CD4-positive, CD25-positive, alpha-beta regulatory T cell (primary cell): ENCODE data around the gene ABHD17A. TPM values are rescaled to one million over a fixed set of nuclear protein-coding genes. Genes with fewer than 3 reads are reported as not detected.
A peak's percentile ranks its signal among the peaks of the same experiment; 100 is the strongest.

Source experiments
- ATAC-seq, 2 donors: fragments of 150-1000 bp; cut with Tn5 transposase; one replicate each; pipeline ENCODE4 v1.10.0; 2021; ENCODE audit warnings: low read depth in 2 of 2, moderate number of reproducible peaks in 2 of 2, moderate library complexity in 1 of 2
- DNase-seq, 3 donors: peaks; one replicate each; pipeline versions ENCODE4 v3.0.0 to v3.0.0-alpha.2; 2012 to 2022; ENCODE audit warnings: mixed read lengths in 1 of 3
- H3K27ac ChIP-seq: one replicate; pipeline ENCODE4 v1.7.0; 2013; ENCODE audit warnings: mild to moderate bottlenecking, low read length; ENCODE audit not compliant: insufficient read depth, poor library complexity, severe bottlenecking
- H3K27me3 ChIP-seq: one replicate; pipeline ENCODE4 v1.7.0; 2013; ENCODE audit warnings: low read length; ENCODE audit not compliant: control insufficient read depth, insufficient read depth
- H3K36me3 ChIP-seq: one replicate; pipeline ENCODE4 v1.7.0; 2013; ENCODE audit warnings: mild to moderate bottlenecking, low read length, moderate library complexity; ENCODE audit not compliant: control insufficient read depth, insufficient read depth
- H3K4me1 ChIP-seq: 2 replicates; pipeline ENCODE4 v1.7.0; 2013; ENCODE audit warnings: mild to moderate bottlenecking, low read length; ENCODE audit not compliant: insufficient read depth, control insufficient read depth, poor library complexity, severe bottlenecking
- H3K4me3 ChIP-seq: one replicate; pipeline ENCODE4 v1.7.0; 2013; ENCODE audit warnings: low read depth, mild to moderate bottlenecking, low read length, moderate library complexity
- H3K9me3 ChIP-seq, 2 experiments: 1 replicate in 1 of 2; 2 replicates in 1 of 2; pipeline ENCODE4 v1.7.0; 2013; ENCODE audit warnings: low read length in 2 of 2, mild to moderate bottlenecking in 1 of 2, moderate library complexity in 1 of 2; ENCODE audit not compliant: control insufficient read depth in 2 of 2
- H3K27ac Mint-ChIP-seq, 3 donors: one replicate each; pipeline ENCODE4 v1.8.0; 2020 to 2022; ENCODE audit warnings: mild to moderate bottlenecking in 3 of 3, mixed read lengths in 3 of 3, moderate library complexity in 2 of 3
- H3K27me3 Mint-ChIP-seq: one replicate; pipeline ENCODE4 v1.8.0; 2022; ENCODE audit warnings: mild to moderate bottlenecking, mixed read lengths
- H3K36me3 Mint-ChIP-seq: one replicate; pipeline ENCODE4 v1.8.0; 2020; ENCODE audit warnings: mixed read lengths
- H3K4me1 Mint-ChIP-seq, 4 donors: one replicate each; pipeline ENCODE4 v1.8.0; 2020 to 2022; ENCODE audit warnings: mixed read lengths in 4 of 4, mild to moderate bottlenecking in 1 of 4
- H3K4me3 Mint-ChIP-seq, 4 donors: one replicate each; pipeline ENCODE4 v1.8.0; 2020 to 2022; ENCODE audit warnings: mild to moderate bottlenecking in 4 of 4, mixed read lengths in 4 of 4, moderate library complexity in 3 of 4
- H3K9me3 Mint-ChIP-seq, 7 donors: one replicate each; pipeline ENCODE4 v1.8.0; 2020 to 2022; ENCODE audit warnings: mixed read lengths in 7 of 7, mild to moderate bottlenecking in 3 of 7, moderate library complexity in 2 of 7
- polyA plus RNA-seq, 4 donors: library from polyadenylated mRNA; unstranded; fragments of 300-500 nt; fragmentation: Illumina TruSeq; gene quantifications; one replicate each; pipeline ENCODE4 v1.2.3, GENCODE V29; 2021
- total RNA-seq: library from RNA; stranded (reverse); gene quantifications from one replicate; pipeline ENCODE4 v1.2.3, GENCODE V29; 2022

Gene ABHD17A
- total and polyA plus RNA-seq, 5 donors from 2014 or later = 139 to 202 (median 152) TPM

DNA sequence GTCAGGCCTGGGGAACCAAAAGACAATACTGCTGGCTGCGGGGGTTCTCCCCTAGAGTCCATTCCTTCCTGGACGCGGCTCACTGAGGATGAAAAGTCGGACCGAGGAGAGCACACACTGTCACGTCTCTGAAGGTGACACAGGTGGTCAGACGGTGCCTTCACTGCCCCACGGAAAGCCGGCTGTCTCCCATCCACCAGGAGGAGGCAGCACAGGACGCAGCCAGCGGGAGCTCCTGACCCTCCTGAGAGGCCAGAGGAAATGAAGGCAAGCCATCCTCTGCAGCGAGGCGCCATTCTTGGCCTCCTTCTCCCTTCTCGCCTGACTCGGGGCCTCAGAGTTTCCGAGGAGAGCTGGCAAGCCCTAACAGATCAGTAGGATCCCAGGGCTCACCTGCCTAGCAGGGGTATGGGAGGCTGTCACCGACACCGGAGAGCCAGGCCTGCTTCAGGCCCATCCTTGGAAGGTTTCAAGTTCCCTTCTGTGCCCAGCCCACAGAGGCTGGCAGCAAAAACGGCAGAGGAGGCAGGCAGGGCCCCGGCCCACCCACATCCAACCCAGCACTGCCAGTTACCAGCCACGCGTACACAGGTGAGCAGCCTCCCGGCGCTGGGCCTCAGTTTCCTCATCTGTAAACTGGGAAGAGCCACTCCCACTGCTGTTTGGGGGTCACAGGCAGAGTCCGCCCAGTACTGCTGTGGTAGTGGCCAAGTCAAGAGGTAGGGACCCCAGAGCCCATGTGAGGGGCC, 41.5 kb downstream of the ABHD17A start:
- peaks cover 0 to 2% (median 0%) of the 10 kb centered on the region in 7 donors for H3K9me3 Mint-ChIP-seq
- DNase-seq = no peak
- Histone ChIP-seq H3K27me3 (no peaks in the 10 kb centered on the region), H3K4me3 (no peak overlapping the region), H3K4me1 (peaks cover 67% of the 10 kb centered on the region), H3K36me3 (peaks cover 6% of the 10 kb centered on the region), H3K27ac (no peak overlapping the region), H3K9me3 (no peaks in the 10 kb centered on the region)
- no peak overlapping the region for H3K27ac Mint-ChIP-seq
- ATAC-seq = no peak
- H3K4me3 Mint-ChIP-seq = peak overlapping the region in 2 of 4 donors; percentile 22 to 41
- peaks cover 3% of the 10 kb centered on the region for H3K27me3 Mint-ChIP-seq
- peaks cover 0 to 73% (median 19%) of the 10 kb centered on the region in 4 donors for H3K4me1 Mint-ChIP-seq
- peaks cover 6% of the 10 kb centered on the region for H3K36me3 Mint-ChIP-seq

DNA sequence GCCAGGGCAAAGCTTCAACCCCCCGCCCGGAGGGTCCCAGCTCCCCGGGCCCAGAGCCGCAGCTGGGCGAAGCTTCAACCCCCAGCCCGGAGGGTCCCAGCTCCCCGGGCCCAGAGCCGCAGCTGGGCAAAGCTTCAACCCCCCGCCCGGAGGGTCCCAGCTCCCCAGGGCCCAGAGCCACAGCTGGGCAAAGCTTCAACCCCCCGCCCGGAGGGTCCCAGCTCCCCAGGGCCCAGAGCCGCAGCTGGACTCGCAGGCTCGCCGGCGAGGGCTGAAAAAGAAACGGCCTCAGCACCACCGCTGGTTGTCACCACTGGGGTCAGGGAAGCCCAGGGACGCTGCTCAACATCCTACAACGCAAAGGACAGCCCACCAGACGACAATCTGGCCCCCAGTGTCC, 42.2 kb downstream of the ABHD17A start:
- peaks cover 65% of the 10 kb centered on the region for H3K4me1 ChIP-seq
- Mint-ChIP-seq H3K9me3 (peaks cover 0 to 2% (median 0%) of the 10 kb centered on the region in 7 donors), H3K27ac (no peak overlapping the region), H3K36me3 (peaks cover 6% of the 10 kb centered on the region), H3K4me1 (peaks cover 0 to 75% (median 19%) of the 10 kb centered on the region in 4 donors), H3K27me3 (no peaks in the 10 kb centered on the region), H3K4me3 (peak overlapping the region in 1 of 4 donors; percentile 22)
- H3K27me3 ChIP-seq = no peaks in the 10 kb centered on the region
- no peak for DNase-seq
- peaks cover 6% of the 10 kb centered on the region for H3K36me3 ChIP-seq
- H3K27ac ChIP-seq = no peak overlapping the region
- no peak for ATAC-seq
- no peaks in the 10 kb centered on the region for H3K9me3 ChIP-seq
- H3K4me3 ChIP-seq = no peak overlapping the region

DNA sequence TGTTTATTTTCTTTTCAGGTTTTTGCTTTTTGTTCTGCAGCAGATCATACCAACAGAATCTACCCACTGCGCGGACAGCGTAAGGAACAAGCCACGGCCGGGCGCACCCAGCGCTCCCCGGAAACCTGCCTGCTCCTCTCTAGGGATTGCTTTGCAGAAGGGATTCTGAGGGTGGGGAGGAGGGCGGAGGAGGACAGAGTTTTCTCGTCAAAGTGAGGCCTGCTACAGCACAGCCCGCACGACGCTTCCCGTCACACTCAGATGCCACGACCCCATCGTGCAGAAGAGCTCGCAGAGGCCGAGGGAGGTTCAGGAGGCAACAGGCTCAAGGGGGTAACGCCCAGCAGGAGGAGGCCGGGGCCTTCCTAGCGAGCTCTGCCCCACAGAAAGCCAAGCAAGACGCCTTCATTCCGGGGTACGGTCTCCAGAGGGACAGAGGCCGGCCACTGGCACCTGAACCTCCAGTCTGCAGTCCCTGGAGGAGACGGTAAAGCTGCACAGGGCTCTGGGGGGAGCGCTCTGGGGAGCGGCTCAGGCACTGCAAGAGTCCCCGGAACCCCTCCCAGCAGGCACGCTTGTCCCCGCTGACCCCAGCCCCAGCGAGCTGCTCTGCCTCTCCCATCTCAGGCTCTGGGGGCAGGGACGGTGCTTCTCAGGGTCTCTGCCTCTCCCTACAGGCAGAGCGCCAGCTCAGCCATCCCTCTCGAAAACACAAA, 43.9 kb downstream of the ABHD17A start:
- Mint-ChIP-seq H3K4me1 (peaks cover 0 to 73% (median 14%) of the 10 kb centered on the region in 4 donors), H3K36me3 (peaks cover 6% of the 10 kb centered on the region), H3K27ac (peak overlapping the region; percentile 36 to 56 (median 38)), H3K4me3 (peak overlapping the region in 2 of 4 donors; percentile 52 to 61), H3K9me3 (peaks cover 0 to 2% (median 0%) of the 10 kb centered on the region in 7 donors), H3K27me3 (no peaks in the 10 kb centered on the region)
- Histone ChIP-seq H3K36me3 (peaks cover 6% of the 10 kb centered on the region), H3K4me3 (no peak overlapping the region), H3K9me3 (no peaks in the 10 kb centered on the region), H3K27ac (no peak overlapping the region), H3K4me1 (peaks cover 62% of the 10 kb centered on the region), H3K27me3 (no peaks in the 10 kb centered on the region)
- DNase-seq (no peak), ATAC-seq (no peak)

DNA sequence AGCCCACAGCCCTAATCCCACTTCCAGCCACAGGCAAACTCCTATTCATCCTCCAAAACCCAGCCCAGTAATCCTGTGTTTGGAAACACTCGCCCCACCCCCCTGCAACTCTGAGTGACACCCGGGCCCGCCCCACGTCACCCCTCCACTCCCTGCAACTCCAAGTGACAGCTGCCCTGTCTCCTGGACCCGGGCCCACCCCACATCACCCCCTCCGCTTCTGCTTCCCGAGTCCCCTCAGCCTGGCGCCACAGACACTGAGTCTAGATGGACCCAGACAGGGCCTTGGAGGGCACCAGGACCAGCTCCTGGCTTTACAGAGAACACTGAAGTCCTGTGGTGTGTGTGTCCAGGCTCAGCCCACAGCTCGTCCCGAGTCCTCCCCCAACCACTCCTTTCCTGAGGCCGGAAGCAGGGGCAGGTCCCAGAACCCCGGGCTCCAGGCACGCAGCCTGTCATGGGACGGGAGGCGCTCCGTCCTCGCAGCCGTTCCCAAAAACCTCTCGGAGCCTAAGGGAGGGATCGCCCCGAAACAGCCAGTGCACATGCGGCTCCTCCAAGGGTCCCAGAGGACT, 44.7 kb downstream of the ABHD17A start:
- peaks cover 0 to 70% (median 7%) of the 10 kb centered on the region in 4 donors for H3K4me1 Mint-ChIP-seq
- H3K27me3 ChIP-seq = no peaks in the 10 kb centered on the region
- no peak overlapping the region for H3K4me3 ChIP-seq
- DNase-seq (no peak), ATAC-seq (no peak)
- peak overlapping the region in 2 of 3 donors; percentile 56 to 77 for H3K27ac Mint-ChIP-seq
- H3K9me3 ChIP-seq = no peaks in the 10 kb centered on the region
- no peaks in the 10 kb centered on the region for H3K36me3 Mint-ChIP-seq
- H3K27ac ChIP-seq = no peak overlapping the region
- peaks cover 6% of the 10 kb centered on the region for H3K36me3 ChIP-seq
- peak overlapping the region in 2 of 4 donors; percentile 8 to 61 for H3K4me3 Mint-ChIP-seq
- no peaks in the 10 kb centered on the region for H3K27me3 Mint-ChIP-seq
- peaks cover 60% of the 10 kb centered on the region for H3K4me1 ChIP-seq
- H3K9me3 Mint-ChIP-seq = peaks cover 0 to 2% (median 0%) of the 10 kb centered on the region in 7 donors

DNA sequence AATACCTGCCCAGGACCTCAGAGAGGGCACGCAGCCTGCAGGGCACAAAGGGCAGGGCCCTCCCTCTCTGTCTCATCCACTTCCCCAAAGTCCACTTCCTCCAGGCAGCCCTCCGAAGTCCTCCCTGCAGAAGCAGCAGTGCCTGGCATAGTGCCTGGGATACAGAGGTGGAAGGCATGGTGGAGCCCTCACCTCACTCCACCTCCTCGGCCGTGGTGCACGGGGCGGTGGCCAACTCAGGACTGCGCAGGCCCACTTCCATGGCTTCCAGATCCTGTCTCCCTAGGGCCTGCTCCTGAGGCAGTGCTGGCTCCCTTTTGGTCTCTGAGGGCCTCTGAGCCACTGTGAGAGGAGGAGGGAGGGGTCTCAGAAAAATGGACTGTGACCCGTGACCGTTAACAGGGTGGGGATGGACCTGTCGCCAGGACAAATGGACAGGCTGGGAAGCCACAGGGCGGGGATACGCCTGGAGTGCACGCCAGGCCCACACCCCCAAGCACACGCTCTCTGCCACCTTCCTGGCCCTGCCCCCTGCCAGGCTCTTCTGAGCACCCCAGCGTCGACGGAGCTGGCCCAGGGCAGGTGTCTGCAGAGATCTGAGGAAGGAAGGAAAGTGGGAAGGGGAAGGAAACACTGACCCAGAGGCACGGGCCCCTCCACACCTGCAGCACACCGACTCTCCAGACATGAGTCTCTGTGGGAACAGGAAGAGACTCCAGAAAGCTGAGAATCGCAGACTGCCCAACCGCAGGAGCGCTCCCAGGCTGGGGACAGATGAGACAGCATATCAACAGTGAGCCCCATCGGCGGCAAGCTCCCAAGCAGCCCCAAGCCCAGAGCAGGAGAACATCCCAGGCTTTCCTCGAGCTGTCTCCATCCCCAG, 45.4 kb downstream of the ABHD17A start:
- Mint-ChIP-seq H3K9me3 (peaks cover 0 to 2% (median 0%) of the 10 kb centered on the region in 7 donors), H3K4me1 (peaks cover 0 to 65% (median 7%) of the 10 kb centered on the region in 4 donors), H3K36me3 (no peaks in the 10 kb centered on the region), H3K27me3 (no peaks in the 10 kb centered on the region), H3K27ac (peak overlapping the region in 2 of 3 donors; percentile 46 to 77), H3K4me3 (peak overlapping the region in 2 of 4 donors; percentile 8 to 35)
- H3K4me3 ChIP-seq = no peak overlapping the region
- H3K27ac ChIP-seq = no peak overlapping the region
- H3K27me3 ChIP-seq = no peaks in the 10 kb centered on the region
- DNase-seq (no peak), ATAC-seq (no peak)
- H3K4me1 ChIP-seq = peaks cover 54% of the 10 kb centered on the region
- no peaks in the 10 kb centered on the region for H3K9me3 ChIP-seq
- H3K36me3 ChIP-seq = no peaks in the 10 kb centered on the region

DNA sequence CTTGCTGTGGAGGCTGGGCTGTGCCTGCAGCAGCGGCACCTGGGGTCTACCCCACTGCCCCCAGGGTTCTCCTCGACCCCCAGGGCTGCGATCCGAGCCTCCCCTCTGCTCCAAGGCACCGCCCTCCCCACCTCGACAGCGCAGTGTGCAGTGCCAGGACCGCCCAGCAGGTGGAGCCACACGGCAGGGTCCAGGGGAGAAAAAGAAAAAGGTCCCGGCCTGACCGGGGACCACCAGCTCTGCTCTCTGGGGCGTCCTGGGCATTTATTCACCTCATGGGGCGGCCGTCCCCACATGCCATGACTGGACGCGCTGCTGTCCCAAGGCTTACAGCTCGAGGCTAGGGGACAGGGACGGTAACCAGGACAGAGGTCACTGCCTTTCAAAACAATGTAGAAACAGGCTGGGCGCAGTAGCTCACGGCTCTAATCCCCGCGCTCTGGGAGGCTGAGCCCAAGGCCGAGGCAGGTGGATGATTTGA, 47.6 kb downstream of the ABHD17A start:
- no peaks in the 10 kb centered on the region for H3K27me3 Mint-ChIP-seq
- peaks cover 0 to under 1% (median 0%) of the 10 kb centered on the region in 7 donors for H3K9me3 Mint-ChIP-seq
- ATAC-seq (peak; percentile 39 to 55), DNase-seq (peak; percentile 37 to 49 (median 41))
- no peak overlapping the region for H3K27ac Mint-ChIP-seq
- peaks cover 3% of the 10 kb centered on the region for H3K36me3 ChIP-seq
- peaks cover 32% of the 10 kb centered on the region for H3K4me1 ChIP-seq
- no peaks in the 10 kb centered on the region for H3K27me3 ChIP-seq
- H3K36me3 Mint-ChIP-seq = no peaks in the 10 kb centered on the region
- no peak overlapping the region for H3K4me3 ChIP-seq
- H3K9me3 ChIP-seq = no peaks in the 10 kb centered on the region
- H3K4me3 Mint-ChIP-seq = no peak overlapping the region
- no peak overlapping the region for H3K27ac ChIP-seq
- peaks cover 0 to 54% (median 7%) of the 10 kb centered on the region in 4 donors for H3K4me1 Mint-ChIP-seq

DNA sequence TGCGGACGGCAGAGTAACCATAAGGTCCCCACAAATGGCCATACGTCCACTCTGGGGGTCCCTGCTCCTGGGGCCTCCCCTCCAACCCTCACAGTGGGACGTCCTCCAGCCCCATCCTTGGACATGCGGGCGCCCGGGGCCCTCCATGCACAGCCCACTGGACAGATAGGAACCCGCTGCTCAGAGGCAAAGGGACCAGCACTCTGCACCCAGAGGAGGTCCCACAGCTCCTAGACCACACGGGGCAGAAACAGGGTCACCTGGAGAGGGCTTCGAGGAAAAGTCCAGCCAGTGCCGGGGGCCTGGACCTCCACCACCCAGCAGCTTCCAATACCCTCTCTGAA, 48.1 kb downstream of the ABHD17A start:
- Histone ChIP-seq H3K27me3 (no peaks in the 10 kb centered on the region), H3K4me1 (peaks cover 27% of the 10 kb centered on the region), H3K4me3 (no peak overlapping the region), H3K9me3 (no peaks in the 10 kb centered on the region), H3K36me3 (peaks cover 3% of the 10 kb centered on the region), H3K27ac (no peak overlapping the region)
- Mint-ChIP-seq H3K27ac (no peak overlapping the region), H3K36me3 (no peaks in the 10 kb centered on the region), H3K4me3 (no peak overlapping the region), H3K4me1 (peaks cover 0 to 50% (median 7%) of the 10 kb centered on the region in 4 donors), H3K9me3 (no peaks in the 10 kb centered on the region), H3K27me3 (no peaks in the 10 kb centered on the region)
- ATAC-seq (no peak), DNase-seq (no peak)
